ENCODE measurements around the gene NOL9. TPM values are rescaled to one million over a fixed set of nuclear protein-coding genes. Genes with fewer than 3 reads are reported as not detected.

NOL9 gene
- total RNA-seq, 6 experiments from 2014 or later = 8.9 to 13.1 (median 10.7) TPM

DNA sequence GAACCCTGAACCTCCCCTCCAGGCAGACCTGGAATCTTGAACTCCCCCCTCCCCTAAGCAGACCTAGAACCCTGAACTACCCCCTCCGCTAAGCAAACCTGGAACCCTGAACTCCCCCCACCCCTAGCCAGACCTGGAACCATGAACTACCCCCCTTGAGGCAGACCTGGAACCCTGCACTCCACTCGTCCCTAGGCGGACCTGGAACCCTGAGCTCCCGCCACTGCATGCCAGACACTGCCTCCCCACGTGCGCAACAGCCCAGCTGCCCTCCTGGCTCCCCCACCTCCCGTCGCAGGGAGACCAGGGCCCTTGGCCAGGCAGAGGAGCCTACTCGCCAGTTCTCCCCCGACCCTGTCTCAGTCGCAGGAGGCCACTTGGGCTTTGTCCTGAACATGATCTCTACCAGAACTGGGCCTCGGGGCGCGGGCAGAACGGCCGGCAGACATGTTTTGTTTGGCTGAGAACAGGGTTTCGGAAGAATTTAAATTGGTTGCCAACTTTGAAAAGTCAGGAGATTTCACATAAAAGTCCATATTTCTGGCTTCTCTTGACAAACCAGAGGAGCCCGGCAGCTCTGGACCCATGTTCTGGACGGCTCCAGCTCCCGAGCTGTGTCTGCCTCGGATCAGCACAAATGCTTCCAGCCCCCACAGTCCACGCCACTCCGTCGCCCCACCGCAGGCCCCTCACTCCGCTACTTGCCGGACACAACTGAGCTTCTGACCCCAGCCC is 53.6 kb downstream of the NOL9 start:
- Histone ChIP-seq H3K4me3 (no peak overlapping the region), H3K27ac (no peak overlapping the region), H3K9me3 (no peaks in the 10 kb centered on the region), H3K27me3 (peaks cover 0 to 8% of the 10 kb centered on the region in 2 donors), H3K4me1 (peaks cover 0 to 11% (median 2%) of the 10 kb centered on the region in 4 donors), H3K36me3 (no peaks in the 10 kb centered on the region)
- DNase-seq (peak in 1 of 3 donors; percentile 53), ATAC-seq (no peak)
- 52% methylated on average over 7 of the region's 27 CpGs for WGBS (ENCODE audit: insufficient coverage, low coverage, low lambda C conversion rate, missing lambda C conversion rate)
- intact Hi-C loops (cut with DNase I) = no loop called here
- TF ChIP-seq, protein P1, sequence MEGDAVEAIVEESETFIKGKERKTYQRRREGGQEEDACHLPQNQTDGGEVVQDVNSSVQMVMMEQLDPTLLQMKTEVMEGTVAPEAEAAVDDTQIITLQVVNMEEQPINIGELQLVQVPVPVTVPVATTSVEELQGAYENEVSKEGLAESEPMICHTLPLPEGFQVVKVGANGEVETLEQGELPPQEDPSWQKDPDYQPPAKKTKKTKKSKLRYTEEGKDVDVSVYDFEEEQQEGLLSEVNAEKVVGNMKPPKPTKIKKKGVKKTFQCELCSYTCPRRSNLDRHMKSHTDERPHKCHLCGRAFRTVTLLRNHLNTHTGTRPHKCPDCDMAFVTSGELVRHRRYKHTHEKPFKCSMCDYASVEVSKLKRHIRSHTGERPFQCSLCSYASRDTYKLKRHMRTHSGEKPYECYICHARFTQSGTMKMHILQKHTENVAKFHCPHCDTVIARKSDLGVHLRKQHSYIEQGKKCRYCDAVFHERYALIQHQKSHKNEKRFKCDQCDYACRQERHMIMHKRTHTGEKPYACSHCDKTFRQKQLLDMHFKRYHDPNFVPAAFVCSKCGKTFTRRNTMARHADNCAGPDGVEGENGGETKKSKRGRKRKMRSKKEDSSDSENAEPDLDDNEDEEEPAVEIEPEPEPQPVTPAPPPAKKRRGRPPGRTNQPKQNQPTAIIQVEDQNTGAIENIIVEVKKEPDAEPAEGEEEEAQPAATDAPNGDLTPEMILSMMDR (IDR thresholded peaks at IDR 0.05) = no peak
- no peak for TF ChIP-seq POLR2A (IDR thresholded peaks at IDR 0.05)

DNA sequence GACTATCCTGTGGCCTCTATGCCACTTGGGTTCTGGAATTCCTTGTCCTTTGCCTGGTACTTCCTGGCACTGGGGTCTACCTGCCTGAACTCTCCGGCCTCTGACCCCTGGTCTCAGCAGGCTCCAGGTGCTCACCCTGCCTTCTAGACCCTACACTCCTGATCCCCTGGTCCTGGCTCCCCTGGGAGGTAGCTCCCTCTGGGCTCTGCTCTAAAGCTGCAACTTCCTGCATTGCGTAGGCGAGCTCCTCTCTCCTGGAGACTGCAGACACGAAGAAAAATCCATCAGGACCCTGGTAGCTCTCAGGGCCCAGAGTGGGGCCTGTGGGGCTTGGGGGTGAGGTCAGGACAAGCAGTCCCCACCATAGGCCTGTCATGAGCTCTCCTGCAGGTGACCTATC is 55.0 kb downstream of the NOL9 start:
- no peaks in the 10 kb centered on the region for H3K9me3 ChIP-seq
- whole genome bisulfite sequencing (ENCODE audit: insufficient coverage, low coverage, low lambda C conversion rate, missing lambda C conversion rate) = 100% methylated on average over 1 of the region's 4 CpGs
- H3K4me1 ChIP-seq = peaks cover 0 to 11% (median 2%) of the 10 kb centered on the region in 4 donors
- intact Hi-C loops (cut with DNase I) = no loop called here
- no peak overlapping the region for H3K4me3 ChIP-seq
- no peak for ATAC-seq
- no peak for TF ChIP-seq POLR2A (IDR thresholded peaks at IDR 0.05)
- TF ChIP-seq, protein P1 (IDR thresholded peaks at IDR 0.05) = no peak
- no peak overlapping the region for H3K27ac ChIP-seq
- H3K27me3 ChIP-seq = peaks cover 0 to 8% of the 10 kb centered on the region in 2 donors
- no peaks in the 10 kb centered on the region for H3K36me3 ChIP-seq
- no peak for DNase-seq

- Histone ChIP-seq H3K9me3 (no peaks in the 10 kb centered on the region), H3K27me3 (peaks cover 0 to 8% of the 10 kb centered on the region in 2 donors), H3K27ac (no peak overlapping the region), H3K4me3 (no peak overlapping the region), H3K4me1 (peaks cover 0 to 11% (median 2%) of the 10 kb centered on the region in 4 donors), H3K36me3 (no peaks in the 10 kb centered on the region)
- peak in 1 of 3 donors; percentile 45 for DNase-seq
- no CpG with 5 or more reads among the region's 13 CpGs for whole genome bisulfite sequencing (ENCODE audit: insufficient coverage, low coverage, low lambda C conversion rate, missing lambda C conversion rate)
- intact Hi-C loops (cut with DNase I) = no loop called here
- TF ChIP-seq POLR2A (IDR thresholded peaks at IDR 0.05) = no peak
- TF ChIP-seq, protein P1 (IDR thresholded peaks at IDR 0.05) = no peak
- peak in 1 of 4 donors; percentile 5 for ATAC-seq
Observed at GRCh38 chr1:6498576-6499111, 55.7 kb downstream of the NOL9 start.

DNA sequence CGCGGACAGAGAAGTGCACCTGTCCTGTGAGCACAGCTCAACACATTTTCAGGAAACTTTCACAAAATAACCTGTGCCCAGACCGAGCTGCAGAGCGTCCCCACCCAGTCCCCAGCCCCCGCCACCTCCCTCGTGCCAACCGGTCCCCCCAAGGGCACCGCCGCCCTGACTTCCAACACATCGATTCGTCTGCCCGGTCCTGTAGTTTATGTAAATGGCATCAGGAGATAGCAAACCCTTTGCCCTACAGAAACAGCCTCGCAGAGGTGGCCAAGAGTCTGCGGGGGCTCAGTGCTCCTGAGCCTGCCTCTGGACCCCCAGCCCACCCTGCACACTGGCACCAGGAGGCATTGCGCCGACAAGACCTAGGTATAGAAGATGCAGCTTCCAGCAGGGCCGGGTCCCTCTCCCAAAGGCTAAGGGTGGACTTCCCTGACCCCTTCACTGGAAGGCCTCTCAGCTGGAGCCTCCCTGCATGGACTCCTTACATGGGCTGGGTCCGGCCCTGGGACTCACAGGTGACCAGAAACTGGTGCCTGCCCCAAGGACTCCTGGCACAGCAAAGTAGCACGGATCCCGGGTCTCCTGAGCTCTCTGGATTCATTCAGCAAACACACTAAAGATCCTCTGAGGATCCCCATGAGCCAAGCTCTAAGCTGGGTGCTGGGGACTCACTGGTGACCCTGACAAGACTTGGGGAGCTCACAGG is 56.3 kb downstream of the NOL9 start:
- H3K27me3 ChIP-seq = peaks cover 0 to 8% of the 10 kb centered on the region in 2 donors
- peak overlapping the region; percentile 34 to 53 (median 46) for H3K4me3 ChIP-seq
- TF ChIP-seq POLR2A (IDR thresholded peaks at IDR 0.05) = no peak
- TF ChIP-seq, protein P1 (IDR thresholded peaks at IDR 0.05) = no peak
- no peak for DNase-seq
- H3K9me3 ChIP-seq = no peaks in the 10 kb centered on the region
- ATAC-seq = no peak
- H3K27ac ChIP-seq = no peak overlapping the region
- no peaks in the 10 kb centered on the region for H3K36me3 ChIP-seq
- H3K4me1 ChIP-seq = peaks cover 0 to 11% (median 2%) of the 10 kb centered on the region in 4 donors
- WGBS (ENCODE audit: insufficient coverage, low coverage, low lambda C conversion rate, missing lambda C conversion rate) = 25% methylated on average over 10 of the region's 20 CpGs
- intact Hi-C loops (cut with DNase I) = no loop called here

All from right lobe of liver (tissue), 6 donors.